Astrocyte (in vitro differentiated cells and primary cell): ENCODE results near the gene TOMM40L. TPM values are rescaled to one million over a fixed set of nuclear protein-coding genes. Genes with fewer than 3 reads are reported as not detected.

ENCODE experiments used
- DNase-seq: peaks from one replicate; pipeline ENCODE4 v3.0.0-alpha.2; 2010; ENCODE audit warnings: low read depth
- FAIRE-seq: peaks from 2 replicates; lab custom pipeline; 2011; peaks lifted over from hg19 to GRCh38; lab: Jason Lieb, UNC
- H2AFZ ChIP-seq: 2 replicates; pipeline ENCODE4 v1.6.0; 2012; ENCODE audit warnings: low read depth, low read length, inconsistent platforms
- H3K27ac ChIP-seq: 2 replicates; pipeline ENCODE4 v1.5.1; 2011; ENCODE audit warnings: low read depth, low read length, inconsistent platforms
- H3K27me3 ChIP-seq: 2 replicates; pipeline ENCODE4 v1.6.0; 2011; ENCODE audit warnings: low read length, inconsistent platforms; ENCODE audit not compliant: insufficient read depth
- H3K36me3 ChIP-seq: 2 replicates; pipeline ENCODE4 v1.5.1; 2011; ENCODE audit warnings: low read length, inconsistent platforms; ENCODE audit not compliant: insufficient read depth
- H3K4me1 ChIP-seq: 2 replicates; pipeline ENCODE4 v1.5.1; 2011; ENCODE audit warnings: low read length, inconsistent platforms; ENCODE audit not compliant: insufficient read depth
- H3K4me2 ChIP-seq: 2 replicates; pipeline ENCODE4 v1.6.0; 2012; ENCODE audit warnings: low read length, inconsistent platforms
- H3K4me3 ChIP-seq: 2 replicates; pipeline ENCODE4 v1.5.1; 2011; ENCODE audit warnings: low read depth, mild to moderate bottlenecking, low read length, inconsistent platforms; ENCODE audit not compliant: insufficient read depth
- H3K79me2 ChIP-seq: 2 replicates; pipeline ENCODE4 v1.6.0; 2012; ENCODE audit warnings: mild to moderate bottlenecking, low read length, inconsistent platforms; ENCODE audit not compliant: insufficient read depth
- H3K9ac ChIP-seq: 2 replicates; pipeline ENCODE4 v1.6.0; 2012; ENCODE audit warnings: mild to moderate bottlenecking, low read length, inconsistent platforms
- H3K9me3 ChIP-seq: 2 replicates; pipeline ENCODE4 v1.5.1; 2012; ENCODE audit warnings: low read depth, mild to moderate bottlenecking, low read length, inconsistent platforms; ENCODE audit not compliant: insufficient read depth
- H4K20me1 ChIP-seq: 2 replicates; pipeline ENCODE4 v1.6.0; 2012; ENCODE audit warnings: low read length, inconsistent platforms; ENCODE audit not compliant: insufficient read depth
- H3K27ac Mint-ChIP-seq: one replicate; pipeline ENCODE4 v1.8.0; 2021; ENCODE audit warnings: mild to moderate bottlenecking, mixed read lengths; ENCODE audit not compliant: unreplicated experiment
- H3K27me3 Mint-ChIP-seq: one replicate; pipeline ENCODE4 v1.8.0; 2021; ENCODE audit warnings: low read depth, mixed read lengths; ENCODE audit not compliant: unreplicated experiment
- H3K36me3 Mint-ChIP-seq: one replicate; pipeline ENCODE4 v1.8.0; 2021; ENCODE audit warnings: low read depth, mixed read lengths; ENCODE audit not compliant: unreplicated experiment
- H3K4me1 Mint-ChIP-seq: one replicate; pipeline ENCODE4 v1.8.0; 2021; ENCODE audit warnings: low read depth, mixed read lengths; ENCODE audit not compliant: unreplicated experiment
- H3K4me3 Mint-ChIP-seq: one replicate; pipeline ENCODE4 v1.8.0; 2021; ENCODE audit warnings: mild to moderate bottlenecking, moderate library complexity, mixed read lengths; ENCODE audit not compliant: unreplicated experiment
- H3K9me3 Mint-ChIP-seq: one replicate; pipeline ENCODE4 v1.8.0; 2021; ENCODE audit warnings: mild to moderate bottlenecking, mixed read lengths; ENCODE audit not compliant: unreplicated experiment
- EZH2 ChIP-seq: IDR thresholded peaks from 2 replicates; pipeline ENCODE4 v1.6.1; 2012; ENCODE audit warnings: mild to moderate bottlenecking, low read length, inconsistent platforms; ENCODE audit not compliant: insufficient read depth
- total RNA-seq: library from RNA; stranded (reverse); gene quantifications from 2 replicates; pipeline ENCODE4 v1.2.1, GENCODE V29; 2021
- TF ChIP-seq, protein P1 (sequence below): IDR thresholded peaks from 2 replicates; pipeline ENCODE4 v1.5.1; 2011; ENCODE audit warnings: low read depth, mild to moderate bottlenecking, inconsistent platforms, low read length, moderate library complexity; ENCODE audit not compliant: insufficient read depth

The TOMM40L gene
- total RNA-seq, 1 donor from 2014 or later, result 12.0 TPM

DNA sequence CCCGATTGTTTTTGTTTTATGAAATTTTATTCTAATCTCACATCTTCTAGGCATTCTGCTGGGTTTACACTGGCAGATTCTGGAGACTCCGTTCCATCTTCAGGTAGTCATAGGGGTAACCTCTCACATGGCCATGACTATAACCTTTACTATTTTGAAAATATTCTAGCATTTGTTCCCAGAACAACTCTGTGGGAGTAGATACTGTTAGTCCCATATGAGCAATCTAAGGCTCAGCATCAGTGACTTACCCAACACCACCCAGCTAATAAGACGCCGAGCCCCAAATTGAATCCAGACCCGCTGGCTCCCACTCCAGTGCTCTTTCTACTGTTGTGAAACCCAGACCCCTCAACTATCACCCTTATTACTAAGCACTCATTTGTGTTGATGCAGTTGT is 36.8 kb upstream of the TOMM40L start:
- Mint-ChIP-seq H3K27me3 (peaks cover 6% of the 10 kb centered on the region), H3K4me3 (no peak overlapping the region), H3K36me3 (peaks cover 2% of the 10 kb centered on the region), H3K9me3 (peaks cover 2% of the 10 kb centered on the region), H3K4me1 (peaks cover 13% of the 10 kb centered on the region), H3K27ac (no peak overlapping the region)
- no peak for DNase-seq
- Histone ChIP-seq H3K9me3 (no peaks in the 10 kb centered on the region), H3K79me2 (no peaks in the 10 kb centered on the region), H3K4me3 (no peak overlapping the region), H3K4me1 (no peaks in the 10 kb centered on the region), H3K4me2 (no peak overlapping the region), H3K9ac (no peak overlapping the region), H4K20me1 (no peaks in the 10 kb centered on the region), H3K36me3 (no peaks in the 10 kb centered on the region), H2AFZ (no peak overlapping the region), H3K27me3 (no peaks in the 10 kb centered on the region), H3K27ac (no peak overlapping the region)
- TF ChIP-seq, protein P1, sequence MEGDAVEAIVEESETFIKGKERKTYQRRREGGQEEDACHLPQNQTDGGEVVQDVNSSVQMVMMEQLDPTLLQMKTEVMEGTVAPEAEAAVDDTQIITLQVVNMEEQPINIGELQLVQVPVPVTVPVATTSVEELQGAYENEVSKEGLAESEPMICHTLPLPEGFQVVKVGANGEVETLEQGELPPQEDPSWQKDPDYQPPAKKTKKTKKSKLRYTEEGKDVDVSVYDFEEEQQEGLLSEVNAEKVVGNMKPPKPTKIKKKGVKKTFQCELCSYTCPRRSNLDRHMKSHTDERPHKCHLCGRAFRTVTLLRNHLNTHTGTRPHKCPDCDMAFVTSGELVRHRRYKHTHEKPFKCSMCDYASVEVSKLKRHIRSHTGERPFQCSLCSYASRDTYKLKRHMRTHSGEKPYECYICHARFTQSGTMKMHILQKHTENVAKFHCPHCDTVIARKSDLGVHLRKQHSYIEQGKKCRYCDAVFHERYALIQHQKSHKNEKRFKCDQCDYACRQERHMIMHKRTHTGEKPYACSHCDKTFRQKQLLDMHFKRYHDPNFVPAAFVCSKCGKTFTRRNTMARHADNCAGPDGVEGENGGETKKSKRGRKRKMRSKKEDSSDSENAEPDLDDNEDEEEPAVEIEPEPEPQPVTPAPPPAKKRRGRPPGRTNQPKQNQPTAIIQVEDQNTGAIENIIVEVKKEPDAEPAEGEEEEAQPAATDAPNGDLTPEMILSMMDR, result no peak
- no peak for TF ChIP-seq EZH2
- FAIRE-seq, result no peak

DNA sequence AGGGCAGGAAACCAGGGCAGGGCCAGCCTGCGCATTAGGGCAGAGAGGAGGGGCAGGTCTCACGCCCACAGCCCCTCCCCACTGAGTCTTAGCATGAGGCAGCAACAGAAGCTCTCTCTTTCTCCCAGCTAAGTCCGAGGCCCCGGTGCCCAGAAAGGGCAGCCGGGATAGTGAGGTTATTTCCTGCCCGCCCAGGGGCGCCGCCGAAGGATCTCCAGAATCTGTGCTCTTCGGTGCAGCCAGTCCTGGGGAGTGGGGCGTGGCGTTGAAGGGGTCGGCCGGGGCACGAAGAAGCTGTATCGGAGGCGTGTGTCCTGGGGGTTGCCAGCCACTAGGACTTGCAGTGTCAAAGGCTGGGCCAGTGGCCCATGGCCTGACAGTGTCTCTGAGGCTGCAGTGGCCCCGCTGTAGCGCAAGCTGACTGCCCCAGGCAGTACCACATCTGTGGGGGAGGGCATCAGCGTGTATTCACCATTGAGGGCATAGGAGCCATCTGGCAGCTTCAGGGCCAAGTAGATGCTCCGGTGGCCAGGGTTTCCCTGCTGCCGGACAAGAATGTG is 34.8 kb upstream of the TOMM40L start:
- no peak overlapping the region for H2AFZ ChIP-seq
- no peak for FAIRE-seq
- H3K4me3 ChIP-seq, result no peak overlapping the region
- H3K4me1 Mint-ChIP-seq, result peaks cover 4% of the 10 kb centered on the region
- H3K36me3 ChIP-seq, result no peaks in the 10 kb centered on the region
- H3K4me3 Mint-ChIP-seq, result no peak overlapping the region
- no peaks in the 10 kb centered on the region for H4K20me1 ChIP-seq
- no peak overlapping the region for H3K27ac Mint-ChIP-seq
- no peaks in the 10 kb centered on the region for H3K4me1 ChIP-seq
- no peak overlapping the region for H3K27ac ChIP-seq
- no peaks in the 10 kb centered on the region for H3K9me3 ChIP-seq
- DNase-seq, result no peak
- TF ChIP-seq, protein P1, result no peak
- TF ChIP-seq EZH2, result no peak
- H3K4me2 ChIP-seq, result no peak overlapping the region
- peaks cover under 1% of the 10 kb centered on the region for H3K9me3 Mint-ChIP-seq
- H3K9ac ChIP-seq, result no peak overlapping the region
- no peaks in the 10 kb centered on the region for H3K36me3 Mint-ChIP-seq
- no peaks in the 10 kb centered on the region for H3K27me3 ChIP-seq
- H3K79me2 ChIP-seq, result no peaks in the 10 kb centered on the region
- peaks cover 6% of the 10 kb centered on the region for H3K27me3 Mint-ChIP-seq

DNA sequence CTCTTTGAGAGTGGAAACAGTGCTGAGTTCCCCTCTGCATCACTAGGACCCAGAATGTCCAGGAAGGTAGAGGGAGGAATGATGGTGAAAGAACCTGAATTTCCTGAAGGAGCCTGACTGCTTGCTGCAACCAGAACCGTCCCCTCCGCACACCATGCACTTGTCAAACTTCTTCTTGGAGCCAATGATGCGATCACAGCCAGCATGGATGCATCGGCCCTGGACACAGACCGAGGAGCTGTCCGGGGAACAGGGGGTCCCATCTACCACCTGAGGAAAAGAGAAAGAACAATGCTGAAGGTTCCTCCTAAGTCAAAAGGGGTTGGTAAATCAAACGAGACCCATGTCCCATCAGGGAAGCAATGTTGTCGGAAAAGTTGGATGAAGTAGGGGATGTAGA is 33.9 kb upstream of the TOMM40L start:
- H3K9ac ChIP-seq, result no peak overlapping the region
- Mint-ChIP-seq H3K4me1 (peaks cover 7% of the 10 kb centered on the region), H3K4me3 (no peak overlapping the region), H3K27ac (no peak overlapping the region), H3K9me3 (no peaks in the 10 kb centered on the region), H3K27me3 (peaks cover 6% of the 10 kb centered on the region), H3K36me3 (no peaks in the 10 kb centered on the region)
- FAIRE-seq (no peak), DNase-seq (no peak)
- H3K27ac ChIP-seq, result no peak overlapping the region
- no peaks in the 10 kb centered on the region for H3K36me3 ChIP-seq
- no peak overlapping the region for H2AFZ ChIP-seq
- no peaks in the 10 kb centered on the region for H3K27me3 ChIP-seq
- no peak overlapping the region for H3K4me2 ChIP-seq
- H3K4me3 ChIP-seq, result no peak overlapping the region
- no peaks in the 10 kb centered on the region for H4K20me1 ChIP-seq
- TF ChIP-seq, protein P1, result no peak
- TF ChIP-seq EZH2, result no peak
- peaks cover 6% of the 10 kb centered on the region for H3K4me1 ChIP-seq
- no peaks in the 10 kb centered on the region for H3K79me2 ChIP-seq
- H3K9me3 ChIP-seq, result no peaks in the 10 kb centered on the region
